Fibroblast of the conjunctiva (primary cell): ENCODE results near the gene CACFD1.
"Not testable (repeated sequence)": the region's sequence is repeated elsewhere in the genome, so short reads cannot be mapped to it uniquely, and the experiment has no call there.

ENCODE experiments used
- DNase-seq: peaks from one replicate; pipeline ENCODE4 v3.0.0-alpha.2; 2010; ENCODE audit warnings: low read depth

CACFD1 gene

GRCh38 chr9:133440874-133441273, 18.9 kb upstream of the CACFD1 start:
- DNase-seq, result no peak

- DNase-seq, result no peak
These were observed 18.2 kb upstream of the CACFD1 start for GRCh38 chr9:133441571-133441970.

- no peak for DNase-seq
These were observed 16.5 kb upstream of the CACFD1 start for GRCh38 chr9:133443248-133443647.

GRCh38 chr9:133443982-133444381, 15.8 kb upstream of the CACFD1 start:
- no peak for DNase-seq

GRCh38 chr9:133445293-133445969, 14.3 kb upstream of the CACFD1 start:
- DNase-seq, result no peak

- DNase-seq, result no peak
These were observed 11.2 kb upstream of the CACFD1 start for GRCh38 chr9:133448487-133448972.

- no peak for DNase-seq
These were observed 10.0 kb upstream of the CACFD1 start for GRCh38 chr9:133449760-133450159.

- not testable (repeated sequence) for DNase-seq
These were observed 7.9 kb upstream of the CACFD1 start for GRCh38 chr9:133451865-133452264.

GRCh38 chr9:133452562-133452961, 7.2 kb upstream of the CACFD1 start:
- DNase-seq, result no peak

GRCh38 chr9:133453651-133454050, 6.1 kb upstream of the CACFD1 start:
- DNase-seq, result no peak

- DNase-seq, result no peak
These were observed 5.5 kb upstream of the CACFD1 start for GRCh38 chr9:133454325-133454724.

- DNase-seq, result no peak
These were observed 4.7 kb upstream of the CACFD1 start for GRCh38 chr9:133454943-133455673.

- no peak for DNase-seq
These were observed 3.8 kb upstream of the CACFD1 start for GRCh38 chr9:133455936-133456335.

GRCh38 chr9:133456409-133456808, 3.4 kb upstream of the CACFD1 start:
- DNase-seq, result no peak

GRCh38 chr9:133457233-133457632, 2.5 kb upstream of the CACFD1 start:
- DNase-seq, result no peak

GRCh38 chr9:133457748-133458147, 2.0 kb upstream of the CACFD1 start:
- DNase-seq, result no peak

- no peak for DNase-seq
These were observed 1.0 kb upstream of the CACFD1 start for GRCh38 chr9:133458643-133459312.

GRCh38 chr9:133460405-133461175, 812 bp downstream of the CACFD1 start:
- no peak for DNase-seq

- no peak for DNase-seq
These were observed 2.2 kb downstream of the CACFD1 start for GRCh38 chr9:133461975-133462374.

GRCh38 chr9:133463234-133463863, 3.6 kb downstream of the CACFD1 start:
- DNase-seq, result no peak

- DNase-seq, result no peak
These were observed 4.3 kb downstream of the CACFD1 start for GRCh38 chr9:133463864-133464615.
